GM19043 (cell line): ENCODE results near the gene SLC17A7.

Source experiments
- ATAC-seq: cut with Tn5 transposase; IDR thresholded peaks from one replicate; pipeline ENCODE4 v1.9.1; 2021; ENCODE audit warnings: low read depth; ENCODE audit not compliant: unreplicated experiment

Gene SLC17A7

DNA sequence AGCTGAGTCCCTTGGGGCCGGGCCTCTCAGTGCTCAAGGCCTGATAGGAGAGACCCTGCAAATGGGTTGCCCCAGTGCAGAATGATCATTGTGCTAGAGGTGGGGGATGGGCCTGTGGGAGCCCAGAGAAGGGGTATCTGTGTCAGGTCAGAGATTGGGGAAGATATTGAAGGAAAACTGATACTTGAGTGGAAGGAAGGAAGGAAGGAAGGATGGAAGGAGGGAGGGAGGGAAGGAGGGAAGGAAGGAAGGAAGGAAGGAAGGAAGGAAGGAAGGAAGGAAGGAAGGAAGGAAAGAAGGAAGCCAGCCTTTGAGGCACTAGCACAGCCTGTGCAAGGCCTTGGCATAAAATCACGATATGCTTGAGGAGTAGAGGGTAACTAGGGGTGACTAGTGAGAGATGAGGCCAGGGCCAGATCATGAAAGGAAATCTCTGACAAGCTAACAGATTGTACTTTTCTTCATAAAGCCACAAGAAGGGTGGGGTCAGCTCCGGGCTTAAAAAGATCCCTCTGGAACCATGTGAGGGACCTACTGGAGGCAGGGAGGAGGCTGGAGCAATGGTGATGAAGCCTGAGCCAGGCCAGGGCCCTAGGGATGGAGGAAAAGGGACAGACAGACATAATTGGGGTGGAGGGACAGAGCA, 29.5 kb downstream of the SLC17A7 start:
- ATAC-seq = no peak

DNA sequence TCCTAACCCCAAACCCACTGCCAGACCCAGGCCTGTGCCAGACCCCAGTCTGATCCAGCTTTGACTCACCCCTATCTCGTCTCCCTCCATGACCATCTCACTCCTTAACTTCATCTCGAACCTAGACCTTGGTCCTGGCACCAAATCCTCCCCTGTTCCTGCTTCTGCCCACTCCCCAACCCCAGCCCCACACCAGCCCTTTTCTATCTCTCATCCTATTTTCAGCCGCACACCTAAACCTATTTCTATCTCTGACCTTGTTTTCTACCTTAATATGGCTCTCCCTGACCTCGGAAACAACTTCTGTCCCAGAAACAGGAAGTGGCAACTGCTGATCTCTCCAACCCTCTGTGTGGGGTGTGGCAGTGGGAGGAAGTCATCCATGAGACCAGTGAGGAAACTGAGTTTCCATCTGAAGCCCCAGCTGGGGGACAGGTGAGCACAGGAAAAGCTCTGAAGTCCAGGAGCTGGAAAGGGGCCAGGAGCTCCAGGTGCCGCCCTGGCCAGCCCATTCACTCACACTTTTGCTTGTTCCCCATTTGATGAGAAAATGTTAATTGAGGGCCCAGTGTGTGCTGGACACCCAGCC, 31.8 kb downstream of the SLC17A7 start:
- ATAC-seq = no peak

DNA sequence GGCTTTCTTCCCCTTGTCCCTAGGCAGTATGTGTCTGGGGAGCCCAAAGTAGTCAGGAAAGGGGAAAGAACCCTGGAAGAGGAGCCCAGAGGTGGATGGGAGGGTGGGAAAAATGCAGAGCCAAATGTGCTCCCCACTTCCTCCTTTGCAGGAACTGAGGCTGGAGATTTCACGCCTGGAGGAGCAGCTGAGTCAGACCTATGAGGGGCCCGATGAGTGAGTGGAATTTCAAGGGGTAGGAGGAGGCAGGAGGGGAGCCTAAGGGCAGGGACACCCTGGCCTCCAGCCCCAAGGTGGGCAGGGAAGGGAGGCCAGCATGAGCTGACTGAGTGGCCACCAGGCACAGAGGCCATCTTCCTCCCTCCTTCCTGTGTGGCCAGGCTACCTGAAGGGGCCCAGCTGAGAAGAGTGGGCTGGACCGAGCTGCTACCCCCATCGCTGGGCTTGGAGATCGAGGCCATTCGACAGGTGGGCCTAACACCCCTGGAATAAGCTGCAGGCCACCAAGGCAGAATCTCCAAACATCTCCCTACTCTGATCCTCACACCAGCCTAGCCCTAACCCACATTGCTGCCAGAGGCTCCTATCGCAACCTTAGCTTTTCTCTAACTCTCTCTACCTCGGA, 32.4 kb downstream of the SLC17A7 start:
- no peak for ATAC-seq

DNA sequence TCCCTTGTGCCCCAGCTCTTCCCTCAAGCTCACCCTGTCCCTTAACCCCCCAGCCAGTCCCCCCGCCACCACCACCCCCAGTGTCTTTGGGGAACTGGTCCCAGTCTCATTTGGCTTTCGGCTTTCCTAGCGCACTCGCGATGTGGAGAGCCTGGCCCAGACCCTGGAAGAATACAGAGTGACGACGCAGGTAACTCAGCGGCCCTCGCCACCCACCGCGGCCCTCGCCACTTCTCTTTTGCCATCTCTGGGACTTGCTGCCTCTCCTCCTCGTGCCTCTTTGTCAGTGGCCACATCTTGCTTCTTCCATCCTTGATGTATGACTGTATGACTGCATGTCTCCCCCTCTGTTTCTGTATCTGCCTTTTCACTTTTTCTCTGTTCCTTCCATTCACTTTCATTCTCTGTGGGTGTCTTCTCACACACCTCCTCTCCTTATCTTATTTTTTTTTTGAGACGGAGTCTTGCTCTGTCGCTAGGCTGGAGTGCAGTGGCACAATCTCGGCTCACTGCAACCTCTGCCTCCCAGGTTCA, 33.8 kb downstream of the SLC17A7 start:
- no peak for ATAC-seq

DNA sequence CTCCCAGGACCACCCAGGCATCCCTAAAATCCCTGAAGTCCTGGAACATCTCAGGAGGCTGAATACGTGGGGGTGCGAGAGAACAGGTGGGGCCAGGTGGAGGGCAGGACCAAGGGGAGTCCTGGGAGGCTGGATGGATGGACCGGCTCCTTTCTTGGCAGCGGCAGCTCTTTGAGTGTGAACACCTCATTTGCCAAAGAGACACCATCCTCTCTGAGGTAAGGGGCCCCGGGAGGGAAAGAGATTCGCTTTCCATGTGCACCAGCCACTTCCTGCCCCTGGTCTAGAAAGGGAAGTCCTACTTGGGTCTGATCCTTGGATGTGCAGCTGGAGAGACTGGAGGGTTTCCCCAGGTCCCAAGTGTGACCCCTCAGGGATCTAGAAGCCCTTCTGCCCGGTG, 34.2 kb downstream of the SLC17A7 start:
- no peak for ATAC-seq

DNA sequence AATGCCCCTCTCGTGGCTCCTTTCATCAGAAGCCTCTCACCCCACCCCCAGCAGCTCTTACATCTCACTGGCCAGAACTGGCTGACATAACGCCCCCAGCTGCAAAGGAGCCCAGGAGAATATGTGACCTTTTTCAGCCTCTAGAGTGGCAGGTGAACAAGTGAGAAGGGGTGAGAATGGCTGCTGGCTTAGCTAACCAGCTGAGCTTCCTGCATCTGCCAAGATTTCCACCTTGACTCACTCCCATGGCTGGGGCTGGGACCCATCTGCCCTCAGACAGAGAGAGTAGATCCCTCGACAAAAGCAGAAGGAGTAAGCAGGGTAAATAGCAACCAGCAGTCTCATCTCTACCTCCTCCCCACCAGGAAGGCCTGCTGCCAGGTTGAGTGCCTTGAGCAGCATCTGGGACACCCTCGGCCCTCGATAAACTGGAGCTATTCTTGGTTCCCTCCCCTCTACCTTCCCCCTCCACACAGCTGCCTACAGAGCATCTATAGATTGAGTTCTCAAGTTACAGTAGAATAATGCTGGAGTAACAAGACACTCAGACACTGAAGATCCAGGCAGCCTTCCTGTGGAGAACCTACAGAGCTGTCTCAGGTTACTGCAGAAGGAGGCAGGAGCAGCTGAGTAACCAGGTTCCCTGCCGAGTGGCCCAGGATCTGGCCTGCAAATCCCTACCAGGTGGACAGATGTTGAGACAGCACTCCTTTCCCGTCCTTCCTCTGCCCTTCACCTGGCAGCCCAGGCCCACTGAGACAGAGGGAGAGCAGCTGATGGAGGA, 37.7 kb downstream of the SLC17A7 start:
- ATAC-seq = no peak

DNA sequence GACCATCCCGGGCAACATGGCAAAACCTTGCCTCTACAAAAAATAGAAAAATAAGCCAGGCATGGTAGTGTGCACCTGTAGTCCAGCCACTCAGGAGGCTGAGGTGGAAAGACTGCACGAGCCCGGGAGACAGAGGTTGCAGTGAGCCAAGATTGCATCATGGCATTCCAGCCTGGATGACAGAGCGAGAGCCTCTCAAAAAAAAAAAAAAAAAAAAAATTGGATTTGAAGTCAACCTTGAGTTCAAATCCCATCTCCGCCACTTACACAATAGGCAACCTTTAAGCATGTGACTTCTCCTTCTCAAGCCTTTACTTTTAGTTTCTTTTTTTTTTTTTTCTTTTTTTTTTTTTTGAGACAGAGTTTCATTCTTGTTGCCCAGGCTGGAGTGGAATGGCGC, 41.3 kb downstream of the SLC17A7 start:
- ATAC-seq = no peak

DNA sequence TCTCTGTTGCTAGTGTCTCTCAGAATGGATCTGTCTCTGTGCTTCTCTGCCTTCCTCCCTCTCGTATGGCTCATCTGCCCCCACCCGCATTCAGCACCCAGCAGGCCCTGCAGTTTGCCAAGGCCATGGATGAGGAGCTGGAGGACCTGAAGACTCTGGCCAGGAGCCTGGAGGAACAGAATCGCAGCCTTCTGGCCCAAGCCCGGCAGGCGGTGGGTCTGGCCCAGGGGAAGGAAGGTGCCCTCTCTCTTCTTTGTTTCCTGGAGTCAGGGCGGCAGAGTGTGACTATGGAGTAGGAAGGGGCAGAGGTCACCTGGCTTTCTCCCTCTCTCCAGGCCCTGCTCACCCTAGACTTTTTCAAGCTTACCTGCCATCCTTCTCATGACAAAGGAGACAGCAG, 42.4 kb downstream of the SLC17A7 start:
- no peak for ATAC-seq

DNA sequence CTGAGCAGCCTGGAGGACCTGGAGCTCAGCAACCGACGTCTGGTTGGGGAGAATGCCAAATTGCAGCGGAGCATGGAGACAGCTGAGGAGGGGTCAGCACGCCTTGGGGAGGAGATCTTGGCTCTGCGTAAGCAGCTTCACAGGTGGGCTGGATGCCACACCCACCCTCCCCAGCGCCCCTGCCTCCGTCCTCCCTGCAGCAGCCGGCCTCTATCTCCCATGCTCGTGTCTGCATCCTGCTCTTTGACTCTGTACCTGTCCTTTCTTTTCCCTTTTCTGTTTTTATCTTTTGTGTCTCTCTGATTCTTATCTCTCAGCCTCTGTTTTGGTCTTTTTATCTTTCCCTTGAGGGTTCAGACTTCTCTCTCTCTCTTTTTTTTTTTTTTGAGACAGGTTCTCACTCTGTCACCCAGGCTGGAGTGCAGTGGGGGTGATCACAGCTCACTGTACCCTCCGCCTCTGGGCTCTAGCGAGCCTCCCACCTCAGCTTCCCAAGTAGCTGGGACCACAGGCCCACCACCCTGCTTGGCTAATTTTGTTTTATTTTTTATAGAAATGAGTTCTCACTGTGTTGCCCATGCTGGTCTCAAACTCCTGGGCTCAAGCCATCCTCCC, 43.2 kb downstream of the SLC17A7 start:
- no peak for ATAC-seq

DNA sequence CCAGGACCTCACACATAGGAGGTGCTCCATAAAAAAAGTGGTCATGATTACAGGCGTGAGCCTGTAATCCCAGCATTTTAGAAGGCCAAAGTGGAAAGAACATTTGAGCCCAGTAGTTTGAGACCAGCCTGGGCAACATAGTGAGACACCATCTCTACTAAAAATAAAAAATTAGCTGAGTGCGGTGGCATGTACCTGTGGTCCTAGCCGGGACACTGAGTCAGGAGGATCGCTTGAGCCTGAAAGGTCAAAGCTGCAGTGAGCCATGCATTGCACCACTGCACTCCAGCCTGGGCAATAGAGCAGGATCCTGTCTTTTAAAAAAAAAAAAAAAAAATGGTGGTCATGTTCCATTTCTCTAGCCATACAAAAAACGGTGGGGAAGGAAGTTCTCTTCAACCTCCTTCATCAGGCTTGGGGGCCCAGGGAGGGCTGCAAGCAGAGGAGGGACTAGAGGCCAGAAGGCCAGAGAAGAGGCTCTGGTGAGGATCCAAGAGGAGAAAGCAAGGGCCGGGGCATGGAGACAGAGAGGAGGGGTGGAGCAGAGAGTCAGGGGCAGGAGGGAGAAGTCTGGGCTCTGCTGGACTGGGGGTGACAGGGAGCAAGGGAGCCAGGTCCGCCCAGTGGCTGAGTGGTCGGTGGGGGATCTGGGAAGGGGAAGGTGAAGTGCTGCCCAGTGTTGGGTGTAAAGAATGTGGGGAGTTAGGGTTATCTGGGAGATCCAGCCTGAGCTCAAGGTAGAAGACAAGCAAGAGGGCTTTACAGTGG, 44.4 kb downstream of the SLC17A7 start:
- ATAC-seq = no peak

DNA sequence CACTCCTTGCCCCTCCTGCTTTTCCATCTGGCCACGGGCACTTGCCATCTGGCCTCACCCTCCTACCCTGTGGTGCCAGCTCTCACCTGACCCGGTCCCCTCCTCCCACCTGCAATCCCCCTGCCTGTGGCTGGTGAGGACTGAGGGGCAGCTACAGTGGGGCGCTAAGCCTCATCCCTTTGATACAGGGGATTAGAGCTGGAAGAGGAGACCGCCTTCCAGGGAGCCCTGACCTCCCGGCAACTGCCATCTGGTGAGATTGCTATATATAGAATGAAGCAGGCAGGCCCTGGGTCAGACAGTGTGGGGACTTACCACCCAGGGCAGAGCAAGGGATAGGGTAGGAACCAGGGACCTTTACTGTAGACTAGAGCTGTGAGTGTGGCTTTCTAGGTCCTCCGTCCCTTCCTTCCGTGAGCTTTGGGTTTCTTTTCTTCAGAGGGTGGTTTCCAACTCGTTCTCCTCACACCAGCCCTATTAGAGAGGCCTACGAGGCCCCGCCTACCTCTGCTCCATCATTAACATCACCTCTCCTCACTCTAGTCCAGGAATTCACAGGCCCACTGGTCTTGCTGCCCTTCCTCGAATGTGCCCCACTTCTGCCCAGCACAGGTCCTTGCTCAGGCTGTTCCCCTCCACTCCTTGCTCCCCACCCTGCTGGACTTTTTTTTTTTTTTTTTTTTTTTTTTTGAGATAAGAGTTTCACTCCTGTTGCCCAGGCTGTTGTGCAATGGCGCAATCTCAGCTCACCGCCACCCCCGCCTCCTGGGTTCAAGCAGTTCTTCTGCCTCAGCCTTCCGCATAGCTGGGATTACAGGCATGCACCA, 45.5 kb downstream of the SLC17A7 start:
- ATAC-seq = no peak

DNA sequence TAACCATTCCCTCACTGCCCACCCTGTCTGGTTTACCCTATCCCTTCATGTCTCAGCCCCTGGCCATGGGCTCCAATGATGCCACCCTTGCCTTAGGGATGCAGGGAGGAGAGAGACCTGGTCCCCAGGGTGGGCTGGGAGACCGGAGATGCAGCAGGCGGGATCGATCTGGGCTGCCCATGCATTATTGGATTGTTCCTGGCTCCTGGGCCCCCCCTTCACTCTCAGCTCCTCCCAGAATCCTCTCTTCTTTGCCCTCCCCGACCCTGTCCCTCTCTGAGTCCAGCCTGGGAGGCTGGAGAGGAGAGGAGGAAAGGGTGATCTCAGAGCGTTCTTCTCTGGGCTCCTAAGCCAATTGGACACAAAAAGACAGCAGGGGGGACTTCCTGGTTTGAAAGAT, 47.4 kb downstream of the SLC17A7 start:
- ATAC-seq = no peak

DNA sequence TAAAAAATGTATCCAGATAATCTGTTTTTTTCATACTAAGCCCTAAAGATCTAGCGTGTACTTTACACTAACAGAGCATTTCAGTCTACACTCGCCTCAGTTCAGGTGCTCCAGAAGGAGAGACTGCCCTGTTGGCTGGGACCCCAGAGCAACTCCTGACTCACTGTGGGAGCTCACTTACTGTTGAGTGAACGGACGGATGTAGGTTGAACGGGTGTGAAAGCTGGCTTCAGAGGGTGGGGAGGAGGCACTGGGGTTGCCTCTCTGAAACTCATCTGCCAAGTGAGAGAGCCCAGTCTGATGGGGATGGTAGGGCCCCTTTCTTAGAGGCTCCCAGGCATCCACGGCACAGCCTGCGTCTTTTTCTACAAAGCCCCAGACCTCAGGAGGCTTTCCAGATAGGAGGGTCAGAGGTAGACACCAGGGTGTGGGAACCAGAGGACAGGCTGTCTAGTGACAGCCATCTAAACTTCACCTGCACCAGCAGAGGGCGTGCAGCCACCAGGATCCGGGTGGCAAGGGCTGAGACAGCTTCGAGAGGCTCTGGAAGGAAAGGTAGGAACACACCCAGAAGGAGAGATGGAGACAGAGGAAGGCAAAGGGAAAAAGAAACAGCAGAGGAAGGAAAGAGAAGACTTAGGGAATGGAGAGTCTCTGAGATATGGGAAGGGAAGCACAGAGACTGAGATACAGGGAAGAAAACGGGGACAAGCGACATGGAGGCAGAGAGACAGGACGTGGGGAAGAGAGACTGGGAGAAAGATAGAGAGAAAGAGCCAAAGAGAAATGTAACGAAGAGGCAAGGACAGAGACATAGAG, 49.5 kb downstream of the SLC17A7 start:
- ATAC-seq = no peak

DNA sequence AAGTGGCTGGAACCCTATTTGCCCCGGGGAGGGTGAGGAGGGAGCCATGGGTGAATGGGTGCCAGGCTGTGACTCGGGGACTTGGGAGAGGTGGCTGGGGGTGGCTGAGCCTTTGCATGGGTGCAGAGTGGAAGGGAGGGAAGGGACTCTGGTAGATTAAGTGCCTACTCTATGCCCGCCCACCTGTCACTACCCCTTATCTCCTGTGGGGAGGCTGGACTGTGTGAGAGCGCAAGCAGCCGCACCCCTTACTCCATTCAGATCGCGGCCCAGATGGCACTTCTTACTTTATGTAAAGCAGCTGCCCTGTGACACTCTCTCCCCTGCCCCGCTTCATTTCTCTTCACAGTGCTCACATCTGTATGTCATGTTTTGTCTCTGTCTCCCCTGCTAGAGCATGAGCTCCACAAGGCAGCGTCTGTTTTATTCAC, 50.4 kb downstream of the SLC17A7 start:
- no peak for ATAC-seq

DNA sequence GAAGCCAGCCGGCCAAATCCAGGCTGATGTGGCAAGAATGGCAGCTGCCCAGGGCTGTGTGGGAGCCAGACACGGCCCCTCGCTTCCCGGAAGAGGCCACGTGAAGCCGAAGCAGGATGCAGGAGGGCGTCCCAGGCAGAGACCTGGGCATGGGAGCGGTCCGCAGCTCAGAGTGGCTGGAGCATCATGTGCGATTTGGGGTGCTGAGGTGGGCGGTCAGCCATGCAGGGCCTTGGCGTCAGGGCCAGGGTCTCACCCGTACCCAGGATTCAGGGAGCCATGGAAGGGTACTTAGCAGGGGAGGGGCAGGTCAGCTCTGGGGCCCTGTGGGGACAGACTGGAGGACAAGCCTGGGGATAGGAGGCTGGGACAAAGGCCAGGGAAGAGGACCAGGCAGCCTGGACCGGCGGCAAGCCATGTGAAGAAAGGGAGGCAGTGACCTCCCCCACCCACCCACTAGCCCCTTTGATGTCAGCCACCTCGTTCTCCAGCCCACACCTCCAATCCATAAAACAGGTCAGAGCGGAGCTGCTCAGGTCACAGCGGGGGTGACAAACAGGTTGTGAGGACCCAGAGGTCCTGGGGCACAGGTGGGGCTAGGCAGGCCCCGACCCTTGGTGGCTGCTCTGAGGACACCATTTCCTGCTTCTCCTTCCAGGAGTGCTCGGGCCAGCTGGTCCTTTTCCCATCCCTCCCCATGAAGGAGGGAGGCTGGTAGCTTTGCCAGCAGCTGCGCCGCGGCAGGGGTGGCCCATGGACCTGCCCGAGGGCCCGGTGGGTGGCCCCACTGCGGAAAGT, 51.0 kb downstream of the SLC17A7 start:
- no peak for ATAC-seq

DNA sequence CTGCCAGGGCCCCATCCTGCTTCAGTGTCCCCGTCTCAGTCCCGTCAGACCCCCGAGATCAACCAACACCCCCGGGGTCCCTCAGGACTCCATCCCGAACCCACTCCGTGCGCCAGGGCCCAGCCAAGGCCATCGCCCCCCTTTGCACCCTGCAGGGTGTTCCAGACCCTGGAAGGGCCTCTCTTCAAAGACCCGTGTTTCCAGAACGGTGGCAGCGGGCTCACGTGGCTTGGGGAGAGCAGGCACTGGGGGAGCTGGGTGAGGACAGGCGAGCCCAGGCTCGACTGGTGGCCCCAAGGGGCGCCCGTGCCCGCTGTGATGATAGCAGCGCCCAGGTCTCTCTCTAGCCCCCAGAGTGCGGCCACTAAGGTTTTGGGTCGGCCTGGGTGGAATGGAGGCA, 51.9 kb downstream of the SLC17A7 start:
- ATAC-seq = no peak

DNA sequence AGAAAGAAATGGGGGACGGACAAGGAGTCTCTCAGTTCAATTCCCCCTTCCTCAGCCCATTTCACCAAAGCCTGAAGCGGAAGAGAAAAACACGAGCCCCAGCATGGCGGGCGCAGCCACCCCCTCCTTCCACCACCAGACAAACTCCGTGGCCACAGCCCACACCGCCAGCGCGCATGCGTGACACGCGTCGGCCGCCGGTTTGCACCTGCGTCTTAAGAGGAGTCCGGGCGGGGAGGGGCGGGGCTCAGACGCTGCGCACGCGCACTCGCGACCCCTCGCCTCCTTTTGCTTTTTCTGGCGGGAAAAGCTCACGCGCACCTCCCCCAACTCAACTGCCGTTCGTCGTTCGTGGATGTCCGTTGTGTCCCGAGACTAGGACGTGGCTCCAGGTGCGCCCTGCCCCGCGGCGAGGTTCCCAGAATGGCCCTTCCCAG, 53.4 kb downstream of the SLC17A7 start, which contains the start of gene KASH5:
KASH5 (plus strand) TSS at position 314 of the 437 bp plus-strand sequence. CDS start 2,635 bp downstream, outside the sequence.
- no peak for ATAC-seq
